ENCODE results near the gene OR10H5.

DNA sequence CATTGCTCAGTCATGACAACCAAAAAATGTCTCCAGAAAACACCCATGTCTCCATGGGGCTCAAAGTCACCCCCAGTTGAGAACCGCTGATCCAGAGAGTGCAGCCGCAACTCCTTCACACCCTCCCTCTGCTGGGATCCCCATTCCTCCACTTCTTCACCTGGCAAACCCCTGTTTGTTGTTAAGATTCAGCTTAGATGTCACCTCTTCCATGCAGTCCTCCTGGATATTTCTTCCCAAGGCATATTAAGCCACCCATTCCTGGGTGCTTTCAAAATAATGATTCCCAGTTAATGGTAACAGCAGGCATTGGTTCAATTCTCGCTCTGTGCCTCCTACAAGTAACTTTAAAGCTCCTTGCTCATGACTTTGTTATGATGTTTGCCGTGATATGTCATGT, 24.0 kb downstream of the OR10H5 start:
- TF ChIP-seq CTCF (IDR thresholded peaks at IDR 0.05) (no peak), POLR2A (IDR thresholded peaks at IDR 0.05) (no peak)
